H1 (cell line): Measurements from ENCODE around the gene CACNA2D3. TPM values are rescaled to one million over a fixed set of nuclear protein-coding genes. Genes with fewer than 3 reads are reported as not detected.

Source experiments
- CTBP2 ChIP-seq: IDR thresholded peaks from 2 replicates; pipeline ENCODE4 v1.7.0; 2011; ENCODE audit warnings: borderline replicate concordance, mild to moderate bottlenecking, moderate library complexity, mixed read lengths, low read length; ENCODE audit not compliant: insufficient read depth, insufficient read length
- polyA plus RNA-seq, 7 experiments: library from polyadenylated mRNA; depleted of rRNA in 3 of 7; stranded (reverse) in 5 of 7; unstranded in 2 of 7; fragments of >200 nt in 5 of 7; fragments of 200-250 nt in 2 of 7; gene quantifications; 1 replicate in 5 of 7; 2 replicates in 1 of 7; 4 replicates in 1 of 7; pipeline versions ENCODE4 v1.2.1 to v1.2.3, GENCODE V29; 2011 to 2013; ENCODE audit warnings: missing spikeins in 2 of 7, mixed read lengths in 2 of 7
- total RNA-seq: library from RNA; stranded (reverse); fragmentation: NEBNext Ultra II Directional; extraction: Animal tissue kit (Norgen Biotek cat#: 25700); gene quantifications from 2 replicates; pipeline ENCODE4 v1.2.1, GENCODE V29; 2021

The CACNA2D3 gene
- total and polyA plus RNA-seq, 2 of the 8 experiments (the other 6 are each of a cell fraction or from before 2014, with no cell fraction given): 1.5 to 1.8 TPM

DNA sequence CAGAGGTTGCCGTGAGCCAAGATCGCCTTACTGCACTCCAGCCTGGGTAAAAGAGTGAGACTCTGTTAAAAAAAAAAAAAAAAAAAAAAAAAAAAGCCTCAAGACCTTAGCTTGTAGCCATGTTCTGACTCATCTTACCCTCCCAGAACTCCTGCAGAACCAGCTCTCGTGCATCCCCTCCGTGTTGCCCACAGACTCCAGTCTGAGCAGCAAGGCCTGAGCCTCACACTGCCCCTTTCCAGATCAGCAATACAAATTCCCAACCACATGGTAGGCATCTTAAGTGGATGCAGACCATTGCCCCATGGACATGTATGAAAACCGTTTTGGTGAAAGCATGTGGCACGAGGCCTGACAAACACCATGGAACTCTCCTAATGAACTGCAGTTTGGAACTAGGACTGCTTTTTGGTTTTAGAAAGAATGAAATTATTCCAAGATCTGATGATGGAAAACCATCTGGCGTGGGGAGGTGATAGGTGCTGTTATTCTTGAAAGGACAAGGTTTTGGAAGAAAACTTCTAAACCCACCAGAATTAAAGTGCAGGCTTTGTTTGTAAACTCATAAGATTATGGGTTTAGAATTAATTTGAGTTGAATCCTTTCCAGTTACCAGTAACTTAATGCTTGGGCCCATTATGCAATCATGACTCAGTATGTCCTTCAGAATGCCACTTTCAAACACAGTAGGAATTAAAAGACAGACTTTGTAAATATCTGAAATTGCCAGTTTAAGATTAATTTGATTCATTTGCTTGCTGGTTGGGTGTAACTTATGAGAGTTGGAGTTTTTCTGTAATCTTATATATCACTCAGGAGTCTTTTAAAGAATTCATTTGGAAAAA, 969.3 kb downstream of the CACNA2D3 start (continued):
- TF ChIP-seq CTBP2: no peak
- TF ChIP-seq, all 59 proteins: peak for 0
